ENCODE data around the gene ITCH.

Gene ITCH

GRCh38 chr20:34370062-34370461 is 7.0 kb downstream of the ITCH start:
- no peak overlapping the region for H3K4me3 ChIP-seq (ENCODE audit: low read depth in 1 of 2, low read length in 2 of 2)
- no peaks in the 10 kb centered on the region for H3K9me3 ChIP-seq (ENCODE audit: insufficient read depth, low read length, severe bottlenecking)
- H4K20me1 ChIP-seq (ENCODE audit: insufficient read depth, low read length) = peaks cover 32% of the 10 kb centered on the region
- TF ChIP-seq CTCF (IDR thresholded peaks at IDR 0.05; ENCODE audit: borderline replicate concordance, extremely low read depth, low read length, poor library complexity, severe bottlenecking) (no peak), EZH2 (IDR thresholded peaks at IDR 0.05; ENCODE audit: borderline replicate concordance, low read depth, low read length, severe bottlenecking) (no peak)
- H3K4me2 ChIP-seq (ENCODE audit: insufficient read depth, low read length) = no peak overlapping the region
- H3K79me2 ChIP-seq (ENCODE audit: insufficient read depth, low read length) = peaks cover 88% of the 10 kb centered on the region
- no peaks in the 10 kb centered on the region for H3K27me3 ChIP-seq (ENCODE audit: insufficient read depth, low read length, poor library complexity)
- DNase-seq = no peak
- no peak overlapping the region for H2AFZ ChIP-seq (ENCODE audit: low read depth, low read length)
- H3K4me1 ChIP-seq (ENCODE audit: insufficient read depth, low read length) = peaks cover 16% of the 10 kb centered on the region
- peaks cover 65% of the 10 kb centered on the region for H3K36me3 ChIP-seq (ENCODE audit: insufficient read depth, low read length)
- H3K27ac ChIP-seq (ENCODE audit: low read length) = no peak overlapping the region
- no peak for ATAC-seq (ENCODE audit: insufficient read depth, low read depth)
- H3K9ac ChIP-seq (ENCODE audit: low read depth, low read length) = no peak overlapping the region

GRCh38 chr20:34373445-34373844 is 10.4 kb downstream of the ITCH start:
- Histone ChIP-seq H3K9me3 (ENCODE audit: insufficient read depth, low read length, severe bottlenecking) (no peaks in the 10 kb centered on the region), H4K20me1 (ENCODE audit: insufficient read depth, low read length) (peaks cover 25% of the 10 kb centered on the region), H3K4me2 (ENCODE audit: insufficient read depth, low read length) (no peak overlapping the region), H3K79me2 (ENCODE audit: insufficient read depth, low read length) (peaks cover 88% of the 10 kb centered on the region), H3K9ac (ENCODE audit: low read depth, low read length) (no peak overlapping the region), H3K4me1 (ENCODE audit: insufficient read depth, low read length) (no peaks in the 10 kb centered on the region), H3K36me3 (ENCODE audit: insufficient read depth, low read length) (peaks cover 73% of the 10 kb centered on the region), H3K4me3 (ENCODE audit: low read depth in 1 of 2, low read length in 2 of 2) (no peak overlapping the region), H3K27me3 (ENCODE audit: insufficient read depth, low read length, poor library complexity) (no peaks in the 10 kb centered on the region), H3K27ac (ENCODE audit: low read length) (no peak overlapping the region), H2AFZ (ENCODE audit: low read depth, low read length) (no peak overlapping the region)
- no peak for DNase-seq
- no peak for ATAC-seq (ENCODE audit: insufficient read depth, low read depth)
- no peak for TF ChIP-seq CTCF (IDR thresholded peaks at IDR 0.05; ENCODE audit: borderline replicate concordance, extremely low read depth, low read length, poor library complexity, severe bottlenecking)

- TF ChIP-seq CTCF (IDR thresholded peaks at IDR 0.05; ENCODE audit: borderline replicate concordance, extremely low read depth, low read length, poor library complexity, severe bottlenecking) (no peak), EZH2 (IDR thresholded peaks at IDR 0.05; ENCODE audit: borderline replicate concordance, low read depth, low read length, severe bottlenecking) (no peak)
- ATAC-seq (ENCODE audit: insufficient read depth, low read depth) = no peak
- H3K4me3 ChIP-seq (ENCODE audit: low read depth in 1 of 2, low read length in 2 of 2) = no peak overlapping the region
- H3K4me1 ChIP-seq (ENCODE audit: insufficient read depth, low read length) = no peaks in the 10 kb centered on the region
- H3K36me3 ChIP-seq (ENCODE audit: insufficient read depth, low read length) = peaks cover 64% of the 10 kb centered on the region
- H3K27ac ChIP-seq (ENCODE audit: low read length) = no peak overlapping the region
- H4K20me1 ChIP-seq (ENCODE audit: insufficient read depth, low read length) = peaks cover 18% of the 10 kb centered on the region
- no peaks in the 10 kb centered on the region for H3K9me3 ChIP-seq (ENCODE audit: insufficient read depth, low read length, severe bottlenecking)
- H3K4me2 ChIP-seq (ENCODE audit: insufficient read depth, low read length) = no peak overlapping the region
- H3K79me2 ChIP-seq (ENCODE audit: insufficient read depth, low read length) = peaks cover 88% of the 10 kb centered on the region
- H2AFZ ChIP-seq (ENCODE audit: low read depth, low read length) = no peak overlapping the region
- no peak for DNase-seq
- H3K9ac ChIP-seq (ENCODE audit: low read depth, low read length) = no peak overlapping the region
- H3K27me3 ChIP-seq (ENCODE audit: insufficient read depth, low read length, poor library complexity) = no peaks in the 10 kb centered on the region
These were observed 11.2 kb downstream of the ITCH start for GRCh38 chr20:34374209-34374760.

GRCh38 chr20:34375977-34376430 is 12.9 kb downstream of the ITCH start:
- no peak for TF ChIP-seq CTCF (IDR thresholded peaks at IDR 0.05; ENCODE audit: borderline replicate concordance, extremely low read depth, low read length, poor library complexity, severe bottlenecking)
- Histone ChIP-seq H3K36me3 (ENCODE audit: insufficient read depth, low read length) (peaks cover 61% of the 10 kb centered on the region), H3K27ac (ENCODE audit: low read length) (no peak overlapping the region), H3K4me1 (ENCODE audit: insufficient read depth, low read length) (no peaks in the 10 kb centered on the region), H4K20me1 (ENCODE audit: insufficient read depth, low read length) (peaks cover 22% of the 10 kb centered on the region), H3K27me3 (ENCODE audit: insufficient read depth, low read length, poor library complexity) (no peaks in the 10 kb centered on the region), H3K9me3 (ENCODE audit: insufficient read depth, low read length, severe bottlenecking) (no peaks in the 10 kb centered on the region), H3K4me2 (ENCODE audit: insufficient read depth, low read length) (no peak overlapping the region), H2AFZ (ENCODE audit: low read depth, low read length) (no peak overlapping the region), H3K4me3 (ENCODE audit: low read depth in 1 of 2, low read length in 2 of 2) (no peak overlapping the region), H3K9ac (ENCODE audit: low read depth, low read length) (no peak overlapping the region), H3K79me2 (ENCODE audit: insufficient read depth, low read length) (peaks cover 90% of the 10 kb centered on the region)
- DNase-seq (no peak), ATAC-seq (ENCODE audit: insufficient read depth, low read depth) (no peak)
